GM12878 (cell line): ENCODE measurements around the gene PAPPA. TPM values are rescaled to one million over a fixed set of nuclear protein-coding genes. Genes with fewer than 3 reads are reported as not detected.

ENCODE experiments used
- ATAC-seq: fragments of 200-7000 bp; cut with Tn5 transposase; 3 replicates; pipeline ENCODE4 v1.9.1; 2020; ENCODE audit warnings: mild to moderate bottlenecking, moderate library complexity
- BruUV-seq: library from RNA; stranded (reverse); fragments of 400-500 nt; replicated peaks from 2 replicates; lab custom pipeline; 2021; lab: Mats Ljungman, UMichigan
- CTCF ChIA-PET: fragments of 300-600 bp; sonication (Branson Sonifier 250); formaldehyde crosslinking; extraction: SDS; loops from one replicate; lab custom pipeline; 2021; ENCODE audit warnings: inconsistent platforms; lab: Yijun Ruan, JAX
- POLR2A ChIA-PET: fragments of 350-600 bp; formaldehyde crosslinking; extraction: SDS; loops from one replicate; lab custom pipeline; 2021; ENCODE audit warnings: inconsistent platforms; lab: Charles Lee
- RAD21 ChIA-PET: fragments of 300-600 bp; sonication (Branson Sonifier 250); formaldehyde crosslinking; loops from one replicate; lab custom pipeline; 2023; ENCODE audit warnings: antibody characterized with exemption; ENCODE audit not compliant: unreplicated experiment; lab: Charles Lee
- SMC1A ChIA-PET: fragments of 300-600 bp; sonication (Branson Sonifier 250); formaldehyde crosslinking; loops from one replicate; lab custom pipeline; 2023; ENCODE audit not compliant: unreplicated experiment, uncharacterized antibody; lab: Charles Lee
- DNase-seq: peaks from one replicate; pipeline ENCODE4 v3.0.0-alpha.2; 2011; ENCODE audit warnings: low read depth, low spot score
- FAIRE-seq: peaks from 3 replicates; lab custom pipeline; 2011; peaks lifted over from hg19 to GRCh38; lab: Jason Lieb, UNC
- H2AFZ ChIP-seq: 2 replicates; pipeline ENCODE4 v1.6.0; 2011; ENCODE audit warnings: low read depth, low read length, control low read depth; ENCODE audit not compliant: control insufficient read depth
- H3K27ac ChIP-seq: 2 replicates; pipeline ENCODE4 v1.5.1; 2011; ENCODE audit warnings: control low read depth; ENCODE audit not compliant: control insufficient read depth, insufficient read depth
- H3K27me3 ChIP-seq, 2 experiments: replicated peaks in 1 of 2; 2 replicates each; pipeline versions ENCODE4 v1.6.0 to v1.6.1; 2011; ENCODE audit warnings: low read length in 1 of 2; ENCODE audit not compliant: control insufficient read depth in 2 of 2, insufficient read depth in 2 of 2
- H3K36me3 ChIP-seq, 2 experiments: 2 replicates each; pipeline ENCODE4 v1.5.1; 2011; ENCODE audit warnings: low read length in 1 of 2; ENCODE audit not compliant: control insufficient read depth in 2 of 2, insufficient read depth in 2 of 2
- H3K4me1 ChIP-seq: 2 replicates; pipeline ENCODE4 v1.6.1; 2011; ENCODE audit warnings: mild to moderate bottlenecking, low read length, moderate library complexity, mixed read lengths; ENCODE audit not compliant: control insufficient read depth, insufficient read depth
- H3K4me2 ChIP-seq: 2 replicates; pipeline ENCODE4 v1.6.0; 2011; ENCODE audit warnings: control low read depth; ENCODE audit not compliant: control insufficient read depth, insufficient read depth
- H3K4me3 ChIP-seq: fragments of 200-600 bp; sonication (generic); 2 replicates; pipeline ENCODE4 v1.5.1; 2016
- H3K79me2 ChIP-seq: 2 replicates; pipeline ENCODE4 v1.6.0; 2011; ENCODE audit warnings: low read length; ENCODE audit not compliant: control insufficient read depth, insufficient read depth
- H3K9ac ChIP-seq: 2 replicates; pipeline ENCODE4 v1.8.0; 2011; ENCODE audit warnings: low read length, control low read depth, mixed read lengths; ENCODE audit not compliant: control insufficient read depth, insufficient read depth
- H3K9me3 ChIP-seq: replicated peaks from 3 replicates; pipeline ENCODE4 v1.5.1; 2011; ENCODE audit warnings: mild to moderate bottlenecking, low read length; ENCODE audit not compliant: control insufficient read depth, insufficient read depth
- H4K20me1 ChIP-seq: 2 replicates; pipeline ENCODE4 v1.6.0; 2011; ENCODE audit not compliant: control insufficient read depth, insufficient read depth
- CHD1 ChIP-seq: IDR thresholded peaks from 2 replicates; pipeline ENCODE4 v1.6.1; 2012; ENCODE audit warnings: low read depth, low read length, improper control_type of control experiment
- CUX1 ChIP-seq: IDR thresholded peaks from 2 replicates; pipeline ENCODE4 v1.6.1; 2012; ENCODE audit warnings: improper control_type of control experiment, low read depth, low read length; ENCODE audit not compliant: insufficient replicate concordance
- MAX ChIP-seq: IDR thresholded peaks from 2 replicates; pipeline ENCODE4 v1.6.1; 2012; ENCODE audit warnings: low read depth, low read length, improper control_type of control experiment
- POLR2AphosphoS5 ChIP-seq: IDR thresholded peaks from 2 replicates; pipeline ENCODE4 v1.6.1; 2011; ENCODE audit warnings: mild to moderate bottlenecking, low read length, inconsistent platforms
- SIN3A ChIP-seq: IDR thresholded peaks from 2 replicates; pipeline ENCODE4 v1.6.1; 2012; ENCODE audit warnings: low read depth, low read length, improper control_type of control experiment
- TBL1XR1 ChIP-seq: IDR thresholded peaks from 2 replicates; pipeline ENCODE4 v1.6.1; 2012; ENCODE audit warnings: low read depth, low read length, improper control_type of control experiment
- ZBTB33 ChIP-seq: fragments of 450-650 bp; IDR thresholded peaks from 2 replicates; pipeline ENCODE4 v1.6.1; 2017; ENCODE audit warnings: mild to moderate bottlenecking
- WGBS: methylation state at CpG from one replicate; pipeline ENCODE4 v1.1.6; 2016; ENCODE audit warnings: low lambda C conversion rate; ENCODE audit not compliant: insufficient replicate concordance, insufficient coverage; ENCODE audit errors: missing lambda C conversion rate; 5-methylcytosine and 5-hydroxymethylcytosine counted together
- in situ Hi-C: fragments of 300-500 bp; cut with MboI; formaldehyde crosslinking; loops from 9 replicates; pipeline ENCODE4 v1.14.3; 2018; ENCODE audit warnings: mixed read lengths
- intact Hi-C: fragments of 100-400 bp; cut with micrococcal nuclease; formaldehyde crosslinking; loops from one replicate; pipeline ENCODE4 v1.14.2; 2022; ENCODE audit not compliant: unreplicated experiment
- polyA plus RNA-seq, 11 experiments: library from polyadenylated mRNA; depleted of rRNA in 4 of 11; unstranded in 6 of 11; stranded (reverse) in 5 of 11; fragments of >200 nt; fragmentation: Nextera tagmentation in 4 of 11; fragmentation: Illumina TruSeq in 1 of 11; extraction: Ambion mirVana in 4 of 11; extraction: Trizol in 1 of 11; gene quantifications; 1 replicate in 1 of 11; 2 replicates in 10 of 11; pipeline versions ENCODE4 v1.2.1 to v1.2.3, GENCODE V29; 2011 to 2016; ENCODE audit warnings: inconsistent platforms in 2 of 11, missing spikeins in 2 of 11, low read depth in 1 of 11
- total RNA-seq, 4 experiments: library from RNA; depleted of rRNA in 3 of 4; stranded (reverse); fragments of >200 nt in 3 of 4; fragmentation: Illumina TruSeq in 1 of 4; extraction: Trizol in 1 of 4; gene quantifications; 2 replicates each; pipeline versions ENCODE4 v1.2.1 to v1.2.3, GENCODE V29; 2013 to 2021

Gene PAPPA
- total and polyA plus RNA-seq, 10 of the 15 experiments (the other 5 are each of a cell fraction or from before 2014, with no cell fraction given) = under 0.01 to 0.19 (median 0.02) TPM; not detected in 4

- H3K27ac ChIP-seq = no peak overlapping the region
- H3K4me2 ChIP-seq = no peak overlapping the region
- H2AFZ ChIP-seq = no peak overlapping the region
- POLR2A ChIA-PET = no interaction called here
- no peaks in the 10 kb centered on the region for H3K36me3 ChIP-seq
- WGBS = 35% methylated on average over 4 of the region's 4 CpGs
- H3K9ac ChIP-seq = no peak overlapping the region
- intact Hi-C loops = no loop called here
- no peak for ATAC-seq
- no peaks in the 10 kb centered on the region for H3K9me3 ChIP-seq
- RAD21 ChIA-PET = no interaction called here
- BruUV-seq = no TSS peak
- H3K4me1 ChIP-seq = no peaks in the 10 kb centered on the region
- CTCF ChIA-PET = interaction anchor here (0.5 kb wide), 1 partner anchor 22 kb away, joined by 3 read pairs; no protein-coding TSS in a partner anchor
- DNase-seq = no peak
- no peaks in the 10 kb centered on the region for H4K20me1 ChIP-seq
- SMC1A ChIA-PET = no interaction called here
- H3K79me2 ChIP-seq = no peaks in the 10 kb centered on the region
- no peak overlapping the region for H3K4me3 ChIP-seq
- no peak for TF ChIP-seq SIN3A
- no peak for TF ChIP-seq POLR2AphosphoS5
- no peak for TF ChIP-seq TBL1XR1
- no peak for TF ChIP-seq ZBTB33
- TF ChIP-seq MAX = no peak
- in situ Hi-C loops = no loop called here
- no peaks in the 10 kb centered on the region for H3K27me3 ChIP-seq
- no peak for FAIRE-seq
These were observed 217.0 kb downstream of the PAPPA start for GRCh38 chr9:116370556-116370955.

GRCh38 chr9:116372081-116372673 is 218.6 kb downstream of the PAPPA start:
- ATAC-seq (no peak), FAIRE-seq (no peak), DNase-seq (no peak)
- H3K4me3 ChIP-seq = no peak overlapping the region
- intact Hi-C loops (no loop called here), in situ Hi-C loops (no loop called here)
- no peaks in the 10 kb centered on the region for H3K27me3 ChIP-seq
- H3K36me3 ChIP-seq = no peaks in the 10 kb centered on the region
- no peak overlapping the region for H3K4me2 ChIP-seq
- H3K9me3 ChIP-seq = no peaks in the 10 kb centered on the region
- no peaks in the 10 kb centered on the region for H3K79me2 ChIP-seq
- ChIA-PET POLR2A (no interaction called here), RAD21 (no interaction called here), SMC1A (no interaction called here), CTCF (no interaction called here)
- H2AFZ ChIP-seq = no peak overlapping the region
- no TSS peak for BruUV-seq
- H3K9ac ChIP-seq = no peak overlapping the region
- H3K4me1 ChIP-seq = no peaks in the 10 kb centered on the region
- no peaks in the 10 kb centered on the region for H4K20me1 ChIP-seq
- H3K27ac ChIP-seq = no peak overlapping the region
- TF ChIP-seq CHD1 = no peak
- no peak for TF ChIP-seq CUX1
